Retinal pigment epithelial cell (primary cell): Measurements from ENCODE around the gene TSPOAP1.

Experiments
- DNase-seq: peaks from one replicate; pipeline ENCODE4 v3.0.0-alpha.2; 2010; ENCODE audit warnings: low read depth
- H3K4me3 ChIP-seq: 2 replicates; pipeline ENCODE4 v1.5.1; 2011; ENCODE audit warnings: mild to moderate bottlenecking, low read length, control low read depth, moderate library complexity
- TF ChIP-seq, protein P1 (sequence below): conservative IDR thresholded peaks from 2 replicates; pipeline ENCODE4 v1.5.1; 2011; ENCODE audit warnings: low read depth, low read length, control low read depth, inconsistent platforms

TSPOAP1 gene

GRCh38 chr17:58263773-58264172 lies 64.8 kb downstream of the TSPOAP1 start:
- DNase-seq: no peak
- TF ChIP-seq, protein P1, sequence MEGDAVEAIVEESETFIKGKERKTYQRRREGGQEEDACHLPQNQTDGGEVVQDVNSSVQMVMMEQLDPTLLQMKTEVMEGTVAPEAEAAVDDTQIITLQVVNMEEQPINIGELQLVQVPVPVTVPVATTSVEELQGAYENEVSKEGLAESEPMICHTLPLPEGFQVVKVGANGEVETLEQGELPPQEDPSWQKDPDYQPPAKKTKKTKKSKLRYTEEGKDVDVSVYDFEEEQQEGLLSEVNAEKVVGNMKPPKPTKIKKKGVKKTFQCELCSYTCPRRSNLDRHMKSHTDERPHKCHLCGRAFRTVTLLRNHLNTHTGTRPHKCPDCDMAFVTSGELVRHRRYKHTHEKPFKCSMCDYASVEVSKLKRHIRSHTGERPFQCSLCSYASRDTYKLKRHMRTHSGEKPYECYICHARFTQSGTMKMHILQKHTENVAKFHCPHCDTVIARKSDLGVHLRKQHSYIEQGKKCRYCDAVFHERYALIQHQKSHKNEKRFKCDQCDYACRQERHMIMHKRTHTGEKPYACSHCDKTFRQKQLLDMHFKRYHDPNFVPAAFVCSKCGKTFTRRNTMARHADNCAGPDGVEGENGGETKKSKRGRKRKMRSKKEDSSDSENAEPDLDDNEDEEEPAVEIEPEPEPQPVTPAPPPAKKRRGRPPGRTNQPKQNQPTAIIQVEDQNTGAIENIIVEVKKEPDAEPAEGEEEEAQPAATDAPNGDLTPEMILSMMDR: no peak
- H3K4me3 ChIP-seq: no peak overlapping the region

- DNase-seq: no peak
- TF ChIP-seq, protein P1: no peak
- H3K4me3 ChIP-seq: no peak overlapping the region
Observed at GRCh38 chr17:58262149-58262548, 66.4 kb downstream of the TSPOAP1 start.

- no peak overlapping the region for H3K4me3 ChIP-seq
- DNase-seq: no peak
- TF ChIP-seq, protein P1: peak; percentile 18
Observed at GRCh38 chr17:58254803-58255202, 73.8 kb downstream of the TSPOAP1 start.

DNA sequence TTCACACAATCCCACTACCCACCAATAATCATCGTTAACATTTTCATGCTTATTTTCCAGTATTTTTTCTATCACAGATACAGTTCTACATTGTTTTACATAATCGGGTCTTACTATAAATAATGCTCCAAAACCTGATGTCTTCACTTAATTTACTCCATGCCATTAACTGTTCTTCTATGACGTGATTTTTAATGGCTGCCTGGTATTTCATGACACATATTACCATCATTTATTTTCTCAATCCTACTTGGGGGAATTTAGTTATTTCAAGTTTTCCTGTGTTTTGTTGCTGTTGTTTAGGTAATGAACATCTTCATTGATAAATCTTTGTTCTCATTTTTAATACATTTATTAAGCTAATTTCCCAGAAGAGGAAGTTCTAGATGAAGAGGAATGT lies 75.5 kb downstream of the TSPOAP1 start:
- no peak overlapping the region for H3K4me3 ChIP-seq
- DNase-seq: no peak
- TF ChIP-seq, protein P1: no peak

- no peak for DNase-seq
- TF ChIP-seq, protein P1: no peak
- no peak overlapping the region for H3K4me3 ChIP-seq
Observed at GRCh38 chr17:58252141-58252540, 76.5 kb downstream of the TSPOAP1 start.
